OCI-LY3 (cell line): ENCODE data around the gene TAF1L.
"Not testable (repeated sequence)": the region's sequence is repeated elsewhere in the genome, so short reads cannot be mapped to it uniquely, and the experiment has no call there.

Experiments
- H2AFZ ChIP-seq: fragments of 200-600, 300-600 bp; shearing (Covaris generic); 2 replicates; pipeline ENCODE4 v1.6.0; 2014; ENCODE audit warnings: antibody characterized with exemption, low read depth, low read length
- H3K27ac ChIP-seq: fragments of 200-600, 300-600 bp; sonication (generic); 2 replicates; pipeline ENCODE4 v1.5.1; 2014; ENCODE audit warnings: mild to moderate bottlenecking, low read length, moderate library complexity, mixed read lengths
- H3K27me3 ChIP-seq: fragments of 200-600, 300-600 bp; sonication (generic); 2 replicates; pipeline ENCODE4 v1.6.1; 2014; ENCODE audit warnings: low read depth, low read length, mixed read lengths
- H3K36me3 ChIP-seq: fragments of 200-600, 300-600 bp; sonication (generic); replicated peaks from 2 replicates; pipeline ENCODE3; 2014; ENCODE audit warnings: low read depth, low read length, mixed read lengths
- H3K4me1 ChIP-seq: fragments of 300-600, 200-600 bp; sonication (generic); 2 replicates; pipeline ENCODE4 v1.6.1; 2014; ENCODE audit warnings: low read length, mixed read lengths
- H3K4me2 ChIP-seq: fragments of 200-600, 300-600 bp; sonication (generic); 2 replicates; pipeline ENCODE4 v1.6.1; 2014; ENCODE audit warnings: low read length, mixed read lengths
- H3K4me3 ChIP-seq: fragments of 300-600, 200-600 bp; sonication (generic); 2 replicates; pipeline ENCODE4 v1.5.1; 2014; ENCODE audit warnings: antibody characterized with exemption, mild to moderate bottlenecking, low read length, moderate library complexity
- H3K79me2 ChIP-seq: fragments of 300-600, 200-600 bp; shearing (Covaris generic); 2 replicates; pipeline ENCODE4 v1.6.1; 2014; ENCODE audit warnings: mild to moderate bottlenecking, low read length, mixed read lengths
- H3K9ac ChIP-seq: fragments of 300-600, 200-600 bp; shearing (Covaris generic); 2 replicates; pipeline ENCODE4 v1.6.0; 2014; ENCODE audit warnings: mild to moderate bottlenecking, low read length, moderate library complexity
- H3K9me3 ChIP-seq: fragments of 200-600, 300-600 bp; shearing (Covaris generic); 2 replicates; pipeline ENCODE4 v1.6.1; 2014; ENCODE audit warnings: low read length, mixed read lengths; ENCODE audit not compliant: insufficient read depth
- H4K20me1 ChIP-seq: fragments of 200-600, 300-600 bp; sonication (generic); 2 replicates; pipeline ENCODE4 v1.6.1; 2016; ENCODE audit warnings: low read length, mixed read lengths; ENCODE audit not compliant: insufficient read depth
- CTCF ChIP-seq: fragments of 200-600, 300-600 bp; sonication (generic); IDR thresholded peaks from 2 replicates; pipeline ENCODE4 v1.5.1; 2014; ENCODE audit warnings: antibody characterized with exemption, low read length, low read depth
- EZH2phosphoT487 ChIP-seq: fragments of 200-600 bp; shearing (Covaris generic); IDR thresholded peaks from 2 replicates; pipeline ENCODE4 v1.6.1; 2018; ENCODE audit warnings: antibody characterized with exemption, mixed run types, low read depth

Gene TAF1L

GRCh38 chr9:32647671-32648070 lies 12.2 kb upstream of the TAF1L start:
- Histone ChIP-seq H2AFZ (no peak overlapping the region), H3K79me2 (no peaks in the 10 kb centered on the region), H3K4me2 (no peak overlapping the region), H3K9ac (no peak overlapping the region), H3K27me3 (no peaks in the 10 kb centered on the region), H3K9me3 (no peaks in the 10 kb centered on the region), H3K4me3 (no peak overlapping the region), H3K4me1 (no peaks in the 10 kb centered on the region), H3K27ac (no peak overlapping the region), H4K20me1 (no peaks in the 10 kb centered on the region), H3K36me3 (no peaks in the 10 kb centered on the region)
- no peak for TF ChIP-seq EZH2phosphoT487
- no peak for TF ChIP-seq CTCF

GRCh38 chr9:32644698-32645097 lies 9.2 kb upstream of the TAF1L start:
- H3K27ac ChIP-seq, result no peak overlapping the region
- no peak overlapping the region for H3K4me3 ChIP-seq
- no peak overlapping the region for H3K9ac ChIP-seq
- no peak overlapping the region for H3K4me2 ChIP-seq
- H3K4me1 ChIP-seq, result no peaks in the 10 kb centered on the region
- H3K27me3 ChIP-seq, result no peaks in the 10 kb centered on the region
- no peaks in the 10 kb centered on the region for H3K79me2 ChIP-seq
- no peaks in the 10 kb centered on the region for H4K20me1 ChIP-seq
- H2AFZ ChIP-seq, result no peak overlapping the region
- H3K9me3 ChIP-seq, result no peaks in the 10 kb centered on the region
- TF ChIP-seq EZH2phosphoT487 (no peak), CTCF (no peak)
- no peaks in the 10 kb centered on the region for H3K36me3 ChIP-seq

- not testable (repeated sequence) for H3K9ac ChIP-seq, H3K27me3 ChIP-seq
These were observed 2.3 kb downstream of the TAF1L start for GRCh38 chr9:32633151-32633550.

GRCh38 chr9:32631991-32632390 lies 3.5 kb downstream of the TAF1L start:
- no peak overlapping the region for H2AFZ ChIP-seq
- no peaks in the 10 kb centered on the region for H3K79me2 ChIP-seq
- H4K20me1 ChIP-seq, result no peaks in the 10 kb centered on the region
- no peaks in the 10 kb centered on the region for H3K9me3 ChIP-seq
- no peaks in the 10 kb centered on the region for H3K36me3 ChIP-seq
- TF ChIP-seq CTCF (no peak), EZH2phosphoT487 (no peak)
- H3K27me3 ChIP-seq, result no peaks in the 10 kb centered on the region
- H3K4me3 ChIP-seq, result no peak overlapping the region
- H3K4me2 ChIP-seq, result no peak overlapping the region
- H3K9ac ChIP-seq, result no peak overlapping the region
- no peak overlapping the region for H3K27ac ChIP-seq
- peaks cover 7% of the 10 kb centered on the region; the same call in 1 of the 2 replicates for H3K4me1 ChIP-seq

More at GRCh38 chr9:32633151-32633550, 2.3 kb downstream of the TAF1L start:
- H3K79me2 ChIP-seq, H3K36me3 ChIP-seq, H2AFZ ChIP-seq, H3K4me3 ChIP-seq, H3K27ac ChIP-seq, H4K20me1 ChIP-seq, H3K4me2 ChIP-seq, H3K4me1 ChIP-seq, H3K9me3 ChIP-seq: not testable (repeated sequence)
